BE2C (cell line): Measurements from ENCODE around the gene SIRT5.

ENCODE experiments used
- DNase-seq: peaks from one replicate; pipeline ENCODE4 v3.0.0-alpha.2; 2020
- H3K27me3 ChIP-seq: fragments of 250-450 bp; sonication (Bioruptor Pico); 2 replicates; pipeline ENCODE4 v1.5.1; 2020; ENCODE audit warnings: mild to moderate bottlenecking
- H3K36me3 ChIP-seq: fragments of 250-450 bp; sonication (Bioruptor Pico); 2 replicates; pipeline ENCODE4 v1.5.1; 2020; ENCODE audit warnings: mild to moderate bottlenecking
- H3K4me1 ChIP-seq: fragments of 250-450 bp; sonication (Bioruptor Pico); 2 replicates; pipeline ENCODE4 v1.5.1; 2020
- H3K4me3 ChIP-seq: 2 replicates; pipeline ENCODE4 v1.5.1; 2011; ENCODE audit warnings: low read depth, low read length
- H3K9me3 ChIP-seq: fragments of 250-450 bp; sonication (Bioruptor Pico); 2 replicates; pipeline ENCODE4 v1.5.1; 2020
- CTCF ChIP-seq: IDR thresholded peaks from 2 replicates; pipeline ENCODE4 v1.5.1; 2012; ENCODE audit warnings: mild to moderate bottlenecking, low read depth, low read length

The SIRT5 gene

GRCh38 chr6:13528232-13528631 is 46.2 kb upstream of the SIRT5 start:
- Histone ChIP-seq H3K4me1 (no peaks in the 10 kb centered on the region), H3K27me3 (no peaks in the 10 kb centered on the region), H3K4me3 (no peak overlapping the region), H3K9me3 (no peaks in the 10 kb centered on the region), H3K36me3 (no peaks in the 10 kb centered on the region)
- no peak for DNase-seq
- TF ChIP-seq CTCF, result no peak

- no peaks in the 10 kb centered on the region for H3K27me3 ChIP-seq
- H3K36me3 ChIP-seq, result no peaks in the 10 kb centered on the region
- DNase-seq, result no peak
Measured at GRCh38 chr6:13528777-13529343, 45.5 kb upstream of the SIRT5 start.

GRCh38 chr6:13531956-13532355 is 42.4 kb upstream of the SIRT5 start:
- DNase-seq, result no peak
- H3K9me3 ChIP-seq, result no peaks in the 10 kb centered on the region
- no peak overlapping the region for H3K4me3 ChIP-seq
- no peak for TF ChIP-seq CTCF
- H3K27me3 ChIP-seq, result no peaks in the 10 kb centered on the region
- H3K4me1 ChIP-seq, result no peaks in the 10 kb centered on the region
- no peaks in the 10 kb centered on the region for H3K36me3 ChIP-seq

More at GRCh38 chr6:13528777-13529343, 45.5 kb upstream of the SIRT5 start:
- no peak for TF ChIP-seq CTCF
- H3K9me3 ChIP-seq, result no peaks in the 10 kb centered on the region
- no peak overlapping the region for H3K4me3 ChIP-seq
- H3K4me1 ChIP-seq, result no peaks in the 10 kb centered on the region

- H3K36me3 ChIP-seq, result no peaks in the 10 kb centered on the region
- H3K9me3 ChIP-seq, result no peaks in the 10 kb centered on the region
- no peak overlapping the region for H3K4me3 ChIP-seq
- H3K4me1 ChIP-seq, result no peaks in the 10 kb centered on the region
- TF ChIP-seq CTCF, result no peak
- no peaks in the 10 kb centered on the region for H3K27me3 ChIP-seq
- no peak for DNase-seq
Measured at GRCh38 chr6:13534536-13534935, 39.9 kb upstream of the SIRT5 start.

GRCh38 chr6:13535306-13535705 is 39.1 kb upstream of the SIRT5 start:
- no peak for TF ChIP-seq CTCF
- no peaks in the 10 kb centered on the region for H3K36me3 ChIP-seq
- H3K27me3 ChIP-seq, result no peaks in the 10 kb centered on the region
- no peaks in the 10 kb centered on the region for H3K4me1 ChIP-seq
- H3K4me3 ChIP-seq, result no peak overlapping the region
- no peak for DNase-seq
- H3K9me3 ChIP-seq, result no peaks in the 10 kb centered on the region

- no peak for TF ChIP-seq CTCF
- H3K27me3 ChIP-seq, result no peaks in the 10 kb centered on the region
- no peaks in the 10 kb centered on the region for H3K4me1 ChIP-seq
- no peaks in the 10 kb centered on the region for H3K9me3 ChIP-seq
- H3K4me3 ChIP-seq, result no peak overlapping the region
- H3K36me3 ChIP-seq, result no peaks in the 10 kb centered on the region
- DNase-seq, result no peak
Measured at GRCh38 chr6:13536796-13537526, 37.4 kb upstream of the SIRT5 start.
